ENCODE results near the gene ASB13.
"Not testable (repeated sequence)": the region's sequence is repeated elsewhere in the genome, so short reads cannot be mapped to it uniquely, and the experiment has no call there.

- TF ChIP-seq CTCF (conservative IDR thresholded peaks at IDR 0.05 in 1 of 2, IDR thresholded peaks at IDR 0.05 in 1 of 2; ENCODE audit: low read depth in 1 of 2, low read length in 2 of 2); EZH2 (IDR thresholded peaks at IDR 0.05; ENCODE audit: low read length, missing control alignments): not testable (repeated sequence)
Observed at GRCh38 chr10:5593347-5593746, 73.0 kb downstream of the ASB13 start.
